ENCODE results near the gene TRIP10. TPM values are rescaled to one million over a fixed set of nuclear protein-coding genes. Genes with fewer than 3 reads are reported as not detected.
"Not testable (repeated sequence)": the region's sequence is repeated elsewhere in the genome, so short reads cannot be mapped to it uniquely, and the experiment has no call there.

Gene TRIP10
- total RNA-seq, 2 experiments from 2014 or later, result 29.8 to 31.3 TPM

- DNase-seq, result no peak
- peaks cover 14% of the 10 kb centered on the region for H3K9me3 Mint-ChIP-seq
- H3K27ac Mint-ChIP-seq, result peak overlapping the region; percentile 97
- peaks cover 39% of the 10 kb centered on the region for H3K36me3 Mint-ChIP-seq
- no peaks in the 10 kb centered on the region for H3K27me3 Mint-ChIP-seq
- H3K4me3 Mint-ChIP-seq, result peak overlapping the region; percentile 97
- H3K4me1 Mint-ChIP-seq, result peaks cover 49% of the 10 kb centered on the region
These were observed 33.4 kb downstream of the TRIP10 start for GRCh38 chr19:6772866-6773322.

DNA sequence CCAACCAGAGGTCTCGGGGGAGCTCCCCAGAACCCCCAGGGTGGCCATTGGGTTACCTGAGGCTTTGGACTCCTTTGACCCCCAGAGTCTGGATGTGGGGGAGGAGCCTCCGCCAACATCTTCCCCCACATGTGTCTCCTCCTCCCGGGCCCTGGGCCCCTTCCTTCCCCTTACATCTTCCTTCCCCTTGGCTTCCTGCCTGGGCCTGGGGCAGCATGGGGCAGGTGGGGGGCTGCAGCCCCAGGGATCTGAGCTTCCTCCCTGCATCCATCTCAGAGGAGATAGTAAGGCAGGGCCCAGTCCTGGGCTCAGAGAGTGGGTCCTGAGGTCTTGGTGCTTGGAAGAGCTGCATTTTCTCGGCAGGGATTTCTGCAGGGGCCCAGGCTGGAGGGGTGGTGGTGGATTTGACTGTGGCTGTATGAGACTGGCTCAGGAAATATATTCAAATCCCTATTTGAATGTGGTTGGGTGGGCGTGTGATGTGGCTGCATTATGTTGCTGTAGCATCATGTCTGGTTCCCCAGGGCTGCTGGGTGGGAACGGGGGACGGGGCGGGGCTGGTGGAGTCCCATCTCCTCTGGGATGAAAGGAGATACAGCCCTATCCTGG, 33.9 kb downstream of the TRIP10 start:
- Mint-ChIP-seq H3K9me3 (peaks cover 14% of the 10 kb centered on the region), H3K4me3 (peak overlapping the region; percentile 97), H3K27ac (peak overlapping the region; percentile 97), H3K27me3 (no peaks in the 10 kb centered on the region), H3K4me1 (peaks cover 49% of the 10 kb centered on the region), H3K36me3 (peaks cover 44% of the 10 kb centered on the region)
- peak; percentile 72 for DNase-seq

DNA sequence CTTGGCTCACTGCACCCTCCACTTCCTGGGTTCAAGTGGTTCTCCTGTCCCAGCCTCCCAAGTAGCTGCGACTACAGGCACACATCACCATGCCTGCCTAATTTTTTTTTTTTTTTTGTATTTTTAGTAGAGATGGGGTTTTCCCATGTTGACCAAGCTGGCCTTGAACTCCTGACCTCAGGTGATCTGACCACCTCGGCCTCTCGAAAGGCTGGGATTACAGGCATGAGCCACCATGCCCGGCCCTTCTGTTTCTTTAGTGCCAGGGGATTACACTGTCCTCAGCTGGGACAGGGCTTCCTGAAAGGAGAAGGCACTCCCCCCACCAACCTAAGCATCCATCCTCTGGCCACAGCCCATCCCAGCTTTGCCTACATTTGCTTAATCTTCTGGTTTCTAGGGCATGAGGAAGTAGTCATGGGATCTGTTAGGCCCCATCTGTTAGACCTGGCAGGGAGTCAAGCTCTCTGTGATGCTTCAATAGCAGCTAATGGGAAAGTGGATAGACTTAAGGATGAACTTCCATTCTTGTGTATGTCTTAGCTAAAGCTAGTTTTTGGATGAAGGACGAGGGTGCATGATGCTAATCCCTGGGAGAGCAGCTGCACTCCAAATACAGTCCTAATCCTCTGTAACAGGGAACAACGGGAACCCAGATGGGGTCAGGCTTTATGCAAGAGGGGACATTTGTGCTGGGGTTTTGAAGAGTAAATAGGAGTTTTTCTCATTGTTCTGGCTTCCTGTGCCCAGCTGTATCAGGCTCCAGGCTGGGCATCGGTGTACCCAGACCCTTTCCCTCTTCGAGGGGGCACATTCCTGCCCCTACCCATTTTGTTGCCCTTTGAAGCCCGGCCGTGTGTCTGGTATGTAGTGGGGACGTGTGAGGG, 35.6 kb downstream of the TRIP10 start:
- Mint-ChIP-seq H3K4me1 (peaks cover 52% of the 10 kb centered on the region), H3K27ac (peak overlapping the region; percentile 56), H3K4me3 (peak overlapping the region; percentile 97), H3K9me3 (peaks cover 14% of the 10 kb centered on the region), H3K36me3 (peaks cover 44% of the 10 kb centered on the region), H3K27me3 (no peaks in the 10 kb centered on the region)
- DNase-seq, result no peak

DNA sequence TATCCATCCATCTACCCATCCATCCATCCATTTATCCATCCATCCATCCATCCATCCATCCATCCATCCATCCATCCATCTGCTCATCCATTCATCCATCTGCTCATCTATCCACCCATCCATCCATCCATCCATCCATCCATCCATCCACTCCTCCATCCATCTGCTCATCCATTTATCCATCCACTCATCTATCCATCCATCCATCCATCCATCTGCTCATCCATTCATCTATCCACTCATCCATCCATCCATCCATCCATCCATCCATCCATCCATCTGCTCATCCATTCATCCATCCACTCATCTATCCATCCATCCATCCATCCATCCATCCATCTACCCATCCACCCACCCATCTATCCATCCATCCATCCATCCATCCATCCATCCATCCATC, 36.6 kb downstream of the TRIP10 start:
- DNase-seq, H3K27me3 Mint-ChIP-seq: not testable (repeated sequence)
- Mint-ChIP-seq H3K36me3 (peaks cover 45% of the 10 kb centered on the region), H3K27ac (peak overlapping the region; percentile 7), H3K9me3 (peaks cover 14% of the 10 kb centered on the region), H3K4me1 (peaks cover 57% of the 10 kb centered on the region), H3K4me3 (peak overlapping the region; percentile 30)

- no peak overlapping the region for H3K4me3 Mint-ChIP-seq
- peaks cover 55% of the 10 kb centered on the region for H3K36me3 Mint-ChIP-seq
- H3K27ac Mint-ChIP-seq, result no peak overlapping the region
- H3K27me3 Mint-ChIP-seq, result no peaks in the 10 kb centered on the region
- DNase-seq, result no peak
- H3K4me1 Mint-ChIP-seq, result peaks cover 62% of the 10 kb centered on the region
- peaks cover 14% of the 10 kb centered on the region for H3K9me3 Mint-ChIP-seq
These were observed 37.5 kb downstream of the TRIP10 start for GRCh38 chr19:6776999-6777398.

GRCh38 chr19:6777434-6777833, 38.0 kb downstream of the TRIP10 start:
- Mint-ChIP-seq H3K27ac (no peak overlapping the region), H3K9me3 (peaks cover 14% of the 10 kb centered on the region), H3K27me3 (no peaks in the 10 kb centered on the region), H3K4me3 (no peak overlapping the region), H3K36me3 (peaks cover 55% of the 10 kb centered on the region), H3K4me1 (peaks cover 58% of the 10 kb centered on the region)
- DNase-seq, result no peak

DNA sequence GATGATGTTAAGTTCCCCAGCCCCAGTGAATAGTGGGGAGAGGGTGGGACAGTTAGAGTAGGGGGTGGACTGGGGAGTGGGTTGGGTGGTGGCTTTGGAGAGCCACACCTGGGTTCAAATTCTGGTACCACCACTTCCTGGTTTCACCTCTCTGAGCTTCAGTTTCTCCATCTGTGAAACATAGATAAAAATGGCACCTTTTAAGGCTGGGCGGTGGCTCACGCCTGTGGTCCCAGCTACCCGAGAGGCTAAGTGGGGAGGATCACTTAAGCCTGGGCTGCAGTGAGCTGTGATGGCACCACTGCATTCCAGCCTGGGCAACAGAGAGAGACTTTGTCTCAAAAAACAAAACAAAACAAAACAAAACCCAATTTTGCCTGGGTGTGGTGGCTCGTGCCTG, 38.9 kb downstream of the TRIP10 start:
- no peak for DNase-seq
- H3K4me3 Mint-ChIP-seq, result no peak overlapping the region
- H3K27me3 Mint-ChIP-seq, result no peaks in the 10 kb centered on the region
- peaks cover 14% of the 10 kb centered on the region for H3K9me3 Mint-ChIP-seq
- H3K4me1 Mint-ChIP-seq, result peaks cover 62% of the 10 kb centered on the region
- H3K27ac Mint-ChIP-seq, result peak overlapping the region; percentile 70
- peaks cover 56% of the 10 kb centered on the region for H3K36me3 Mint-ChIP-seq

- peaks cover 12% of the 10 kb centered on the region for H3K9me3 Mint-ChIP-seq
- H3K36me3 Mint-ChIP-seq, result peaks cover 52% of the 10 kb centered on the region
- no peak for DNase-seq
- no peak overlapping the region for H3K4me3 Mint-ChIP-seq
- H3K27me3 Mint-ChIP-seq, result no peaks in the 10 kb centered on the region
- peaks cover 60% of the 10 kb centered on the region for H3K4me1 Mint-ChIP-seq
- H3K27ac Mint-ChIP-seq, result no peak overlapping the region
These were observed 39.7 kb downstream of the TRIP10 start for GRCh38 chr19:6779206-6779605.

GRCh38 chr19:6787393-6787792, 47.9 kb downstream of the TRIP10 start:
- no peak for DNase-seq
- H3K36me3 Mint-ChIP-seq, result peaks cover 46% of the 10 kb centered on the region
- no peaks in the 10 kb centered on the region for H3K27me3 Mint-ChIP-seq
- H3K27ac Mint-ChIP-seq, result no peak overlapping the region
- H3K4me1 Mint-ChIP-seq, result peaks cover 45% of the 10 kb centered on the region
- peaks cover 1% of the 10 kb centered on the region for H3K9me3 Mint-ChIP-seq
- no peak overlapping the region for H3K4me3 Mint-ChIP-seq

- Mint-ChIP-seq H3K9me3 (peaks cover 1% of the 10 kb centered on the region), H3K4me3 (no peak overlapping the region), H3K4me1 (peaks cover 51% of the 10 kb centered on the region), H3K27me3 (no peaks in the 10 kb centered on the region), H3K36me3 (peaks cover 56% of the 10 kb centered on the region), H3K27ac (peak overlapping the region; percentile 36)
- no peak for DNase-seq
These were observed 49.4 kb downstream of the TRIP10 start for GRCh38 chr19:6788896-6789295.

DNA sequence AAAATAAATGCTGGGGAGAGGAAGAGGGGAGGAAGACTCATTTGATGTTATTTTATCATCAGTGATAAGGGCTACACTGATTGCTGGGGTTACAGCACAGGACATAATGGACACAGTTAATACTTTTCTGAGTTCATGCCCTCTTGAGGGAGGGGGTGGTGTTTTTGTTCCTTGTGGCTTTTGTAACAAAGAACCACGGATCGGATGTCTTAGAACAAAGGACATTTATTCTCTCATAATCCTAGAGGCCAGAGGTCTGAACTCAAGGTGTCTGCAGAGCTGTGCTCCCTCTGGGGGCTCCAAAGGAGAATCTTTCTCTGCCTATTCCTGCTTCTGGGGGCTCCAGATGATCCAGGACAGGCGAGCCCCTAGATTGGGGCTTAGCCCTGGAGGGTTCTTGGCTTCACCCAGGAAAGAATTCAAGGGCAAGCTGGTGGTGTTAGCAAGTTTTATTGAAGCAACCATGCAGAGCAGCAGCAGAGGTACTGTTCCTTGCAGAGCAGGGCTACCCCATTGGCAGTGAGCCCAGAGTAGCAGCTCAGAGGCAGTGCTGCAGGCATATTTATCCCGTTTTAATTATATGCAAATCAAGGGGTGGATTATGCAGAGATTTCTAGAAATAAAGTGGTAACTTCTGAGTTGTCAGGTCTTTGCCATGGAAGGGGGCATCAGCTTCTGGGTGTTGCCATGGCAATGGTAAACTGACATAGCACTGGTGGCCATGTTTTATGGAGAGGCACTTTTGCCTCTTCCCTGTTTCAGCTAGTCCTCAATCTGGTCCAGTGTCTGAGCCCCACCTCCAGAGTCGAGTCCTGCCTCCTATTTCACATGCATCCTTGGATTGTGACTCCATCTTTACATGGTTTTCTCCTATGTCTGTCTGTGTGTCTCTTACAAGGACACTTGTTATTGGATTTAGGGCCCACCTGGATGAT, 51.0 kb downstream of the TRIP10 start:
- H3K9me3 Mint-ChIP-seq, result peaks cover 9% of the 10 kb centered on the region
- H3K27ac Mint-ChIP-seq, result no peak overlapping the region
- H3K4me1 Mint-ChIP-seq, result peaks cover 52% of the 10 kb centered on the region
- no peak for DNase-seq
- H3K27me3 Mint-ChIP-seq, result no peaks in the 10 kb centered on the region
- no peak overlapping the region for H3K4me3 Mint-ChIP-seq
- peaks cover 62% of the 10 kb centered on the region for H3K36me3 Mint-ChIP-seq

DNA sequence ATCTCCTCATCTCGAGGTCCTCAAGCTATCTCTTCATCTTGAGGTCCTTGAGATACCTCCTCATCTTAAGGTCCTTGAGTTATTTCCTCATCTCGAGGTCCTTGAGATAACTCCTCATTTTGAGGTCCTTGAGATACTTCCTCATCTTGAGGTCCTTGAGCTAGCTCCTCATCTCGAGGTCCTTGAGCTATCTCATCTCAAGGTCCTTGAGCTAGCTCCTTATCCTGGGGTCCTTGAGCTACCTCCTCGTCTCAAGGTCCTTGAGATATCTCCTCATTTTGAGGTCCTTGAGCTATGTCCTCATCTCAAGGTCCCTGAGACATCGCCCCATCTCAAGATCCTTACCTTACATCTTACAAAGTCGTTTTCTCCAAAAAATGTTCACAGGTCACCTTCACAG, 51.8 kb downstream of the TRIP10 start:
- DNase-seq, result no peak
- Mint-ChIP-seq H3K9me3 (peaks cover 9% of the 10 kb centered on the region), H3K4me1 (peaks cover 53% of the 10 kb centered on the region), H3K27ac (no peak overlapping the region), H3K4me3 (no peak overlapping the region), H3K27me3 (no peaks in the 10 kb centered on the region), H3K36me3 (peaks cover 67% of the 10 kb centered on the region)

- H3K4me1 Mint-ChIP-seq, result peaks cover 71% of the 10 kb centered on the region
- no peak overlapping the region for H3K27ac Mint-ChIP-seq
- H3K27me3 Mint-ChIP-seq, result no peaks in the 10 kb centered on the region
- H3K9me3 Mint-ChIP-seq, result peaks cover 9% of the 10 kb centered on the region
- no peak overlapping the region for H3K4me3 Mint-ChIP-seq
- DNase-seq, result no peak
- H3K36me3 Mint-ChIP-seq, result peaks cover 78% of the 10 kb centered on the region
These were observed 53.9 kb downstream of the TRIP10 start for GRCh38 chr19:6793411-6793810.

GRCh38 chr19:6793973-6794372, 54.5 kb downstream of the TRIP10 start:
- H3K36me3 Mint-ChIP-seq, result peaks cover 77% of the 10 kb centered on the region

More at GRCh38 chr19:6793973-6794372, 54.5 kb downstream of the TRIP10 start:
- peaks cover 9% of the 10 kb centered on the region for H3K9me3 Mint-ChIP-seq
- no peak for DNase-seq
- no peaks in the 10 kb centered on the region for H3K27me3 Mint-ChIP-seq
- peaks cover 67% of the 10 kb centered on the region for H3K4me1 Mint-ChIP-seq
- H3K4me3 Mint-ChIP-seq, result no peak overlapping the region
- no peak overlapping the region for H3K27ac Mint-ChIP-seq

Data from activated naive CD8-positive, alpha-beta T cell treated with anti-CD3 and anti-CD28 coated beads for 36 hours (primary cell).